Muscle of leg (tissue), 11 donors: ENCODE data around the gene PCDHA10. TPM values are rescaled to one million over a fixed set of nuclear protein-coding genes. Genes with fewer than 3 reads are reported as not detected.
A peak's percentile ranks its signal among the peaks of the same experiment; 100 is the strongest.
"Not testable (repeated sequence)": the region's sequence is repeated elsewhere in the genome, so short reads cannot be mapped to it uniquely, and the experiment has no call there.

Experiments used
- DNase-seq: peaks from one replicate; pipeline ENCODE4 v3.0.0; 2013
- H3K27ac ChIP-seq: one replicate; pipeline ENCODE4 v1.5.1; 2013; ENCODE audit warnings: mild to moderate bottlenecking, low read length, control low read depth
- H3K27me3 ChIP-seq: one replicate; pipeline ENCODE4 v1.6.1; 2013; ENCODE audit warnings: low read length; ENCODE audit not compliant: control insufficient read depth, insufficient read depth
- H3K36me3 ChIP-seq: one replicate; pipeline ENCODE4 v1.6.1; 2013; ENCODE audit warnings: low read length; ENCODE audit not compliant: control insufficient read depth, insufficient read depth
- H3K4me1 ChIP-seq: one replicate; pipeline ENCODE4 v1.6.1; 2013; ENCODE audit warnings: low read length; ENCODE audit not compliant: control insufficient read depth, insufficient read depth
- H3K4me3 ChIP-seq: one replicate; pipeline ENCODE4 v1.5.1; 2013; ENCODE audit warnings: low read length, control low read depth
- H3K9me3 ChIP-seq: replicated peaks from 2 replicates; pipeline ENCODE4 v1.6.1; 2013; ENCODE audit warnings: low read depth, low read length; ENCODE audit not compliant: control insufficient read depth
- WGBS: methylation state at CpG from one replicate; pipeline ENCODE4 v1.1.5; 2013; ENCODE audit warnings: missing lambda C conversion rate; ENCODE audit not compliant: insufficient coverage; 5-methylcytosine and 5-hydroxymethylcytosine counted together
- polyA plus RNA-seq, 8 donors: library from polyadenylated mRNA; unstranded; fragments of 120-200 nt; gene quantifications; one replicate each; pipeline versions ENCODE4 v1.2.1 to v1.2.3, GENCODE V29; 2013; ENCODE audit warnings: inconsistent platforms in 1 of 8, low replicate concordance in 1 of 8; ENCODE audit not compliant: insufficient read length in 8 of 8, insufficient read depth in 1 of 8
- total RNA-seq: library from RNA; stranded (reverse); fragments of 120-200 nt; gene quantifications from one replicate; pipeline ENCODE4 v1.2.4, GENCODE V29; 2013

The PCDHA10 gene
- total and polyA plus RNA-seq, 9 donors: 0.04 to 0.12 (median 0.09) TPM

DNA sequence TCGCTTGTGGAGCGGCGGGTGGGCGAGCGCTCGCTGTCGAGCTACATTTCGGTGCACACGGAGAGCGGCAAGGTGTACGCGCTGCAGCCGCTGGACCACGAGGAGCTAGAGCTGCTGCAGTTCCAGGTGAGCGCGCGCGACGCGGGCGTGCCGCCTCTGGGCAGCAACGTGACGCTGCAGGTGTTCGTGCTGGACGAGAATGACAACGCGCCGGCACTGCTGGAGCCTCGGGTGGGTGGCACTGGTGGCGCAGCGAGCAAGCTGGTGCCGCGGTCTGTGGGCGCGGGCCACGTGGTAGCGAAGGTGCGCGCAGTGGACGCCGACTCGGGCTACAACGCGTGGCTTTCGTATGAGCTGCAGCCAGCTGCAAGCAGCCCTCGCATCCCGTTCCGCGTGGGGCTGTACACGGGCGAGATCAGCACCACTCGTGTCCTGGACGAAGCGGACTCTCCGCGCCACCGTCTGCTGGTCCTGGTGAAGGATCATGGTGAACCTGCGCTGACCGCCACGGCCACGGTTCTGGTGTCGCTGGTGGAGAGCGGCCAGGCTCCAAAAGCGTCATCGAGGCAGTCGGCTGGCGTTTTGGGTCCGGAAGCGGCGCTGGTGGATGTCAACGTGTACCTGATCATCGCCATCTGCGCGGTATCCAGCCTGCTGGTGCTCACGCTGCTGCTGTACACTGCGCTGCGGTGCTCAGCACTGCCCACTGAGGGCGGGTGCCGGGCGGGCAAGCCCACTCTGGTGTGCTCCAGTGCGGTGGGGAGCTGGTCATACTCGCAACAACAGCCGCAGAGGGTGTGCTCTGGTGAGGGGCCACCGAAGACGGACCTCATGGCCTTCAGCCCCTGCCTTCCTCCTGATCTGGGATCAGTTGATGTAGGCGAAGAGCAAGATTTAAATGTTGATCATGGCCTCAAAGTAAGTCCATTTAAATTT is 12.6 kb upstream of the PCDHA10 start:
- Histone ChIP-seq H3K27me3 (no peaks in the 10 kb centered on the region), H3K27ac (no peak overlapping the region), H3K4me3 (no peak overlapping the region), H3K9me3 (peaks cover 11% of the 10 kb centered on the region), H3K4me1 (no peaks in the 10 kb centered on the region), H3K36me3 (no peaks in the 10 kb centered on the region)
- DNase-seq: no peak
- whole genome bisulfite sequencing: 43% methylated on average over 42 of the region's 87 CpGs

DNA sequence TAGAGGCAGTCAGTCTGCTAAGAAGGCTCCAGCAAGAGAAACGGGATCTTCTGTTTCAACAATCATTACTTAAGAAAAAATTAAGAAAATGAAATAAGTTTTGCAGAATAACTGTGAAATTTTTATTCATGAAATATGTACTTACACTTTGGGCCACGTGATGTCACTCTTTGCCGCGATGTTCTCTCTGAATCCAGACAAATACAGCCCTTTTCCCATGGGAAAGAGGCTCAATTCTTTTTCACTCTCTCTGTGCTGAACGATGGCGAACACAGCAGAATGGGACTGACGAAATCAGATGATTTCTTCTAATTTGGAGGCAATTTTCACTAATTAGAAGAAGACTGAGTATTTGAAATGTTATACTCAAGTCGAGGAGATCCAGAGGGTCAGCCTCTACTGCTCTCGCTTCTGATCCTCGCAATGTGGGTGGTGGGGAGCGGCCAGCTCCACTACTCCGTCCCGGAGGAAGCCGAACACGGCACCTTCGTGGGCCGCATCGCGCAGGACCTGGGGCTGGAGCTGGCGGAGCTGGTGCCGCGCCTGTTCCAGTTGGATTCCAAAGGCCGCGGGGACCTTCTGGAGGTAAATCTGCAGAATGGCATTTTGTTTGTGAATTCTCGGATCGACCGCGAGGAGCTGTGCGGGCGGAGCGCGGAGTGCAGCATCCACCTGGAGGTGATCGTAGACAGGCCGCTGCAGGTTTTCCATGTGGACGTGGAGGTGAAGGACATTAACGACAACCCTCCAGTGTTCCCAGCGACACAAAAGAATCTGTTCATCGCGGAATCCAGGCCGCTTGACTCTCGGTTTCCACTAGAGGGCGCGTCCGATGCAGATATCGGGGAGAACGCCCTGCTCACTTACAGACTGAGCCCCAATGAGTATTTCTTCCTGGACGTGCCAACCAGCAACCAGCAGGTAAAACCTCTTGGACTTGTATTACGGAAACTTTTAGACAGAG is 7.3 kb upstream of the PCDHA10 start, which contains the start of gene PCDHA9:
TSS of gene PCDHA9 (plus strand) at position 244 of the 964 bp plus-strand sequence. CDS start at position 358, 114 bp downstream.
- 40% methylated on average over 2 of the region's 48 CpGs for WGBS
- DNase-seq, H3K4me1 ChIP-seq, H3K27me3 ChIP-seq, H3K9me3 ChIP-seq, H3K27ac ChIP-seq, H3K36me3 ChIP-seq, H3K4me3 ChIP-seq: not testable (repeated sequence)

- H3K27me3 ChIP-seq: not testable (repeated sequence)
- 37% methylated on average over 84 of the region's 101 CpGs for WGBS
Measured at GRCh38 chr5:140849831-140850634, 5.7 kb upstream of the PCDHA10 start.

DNA sequence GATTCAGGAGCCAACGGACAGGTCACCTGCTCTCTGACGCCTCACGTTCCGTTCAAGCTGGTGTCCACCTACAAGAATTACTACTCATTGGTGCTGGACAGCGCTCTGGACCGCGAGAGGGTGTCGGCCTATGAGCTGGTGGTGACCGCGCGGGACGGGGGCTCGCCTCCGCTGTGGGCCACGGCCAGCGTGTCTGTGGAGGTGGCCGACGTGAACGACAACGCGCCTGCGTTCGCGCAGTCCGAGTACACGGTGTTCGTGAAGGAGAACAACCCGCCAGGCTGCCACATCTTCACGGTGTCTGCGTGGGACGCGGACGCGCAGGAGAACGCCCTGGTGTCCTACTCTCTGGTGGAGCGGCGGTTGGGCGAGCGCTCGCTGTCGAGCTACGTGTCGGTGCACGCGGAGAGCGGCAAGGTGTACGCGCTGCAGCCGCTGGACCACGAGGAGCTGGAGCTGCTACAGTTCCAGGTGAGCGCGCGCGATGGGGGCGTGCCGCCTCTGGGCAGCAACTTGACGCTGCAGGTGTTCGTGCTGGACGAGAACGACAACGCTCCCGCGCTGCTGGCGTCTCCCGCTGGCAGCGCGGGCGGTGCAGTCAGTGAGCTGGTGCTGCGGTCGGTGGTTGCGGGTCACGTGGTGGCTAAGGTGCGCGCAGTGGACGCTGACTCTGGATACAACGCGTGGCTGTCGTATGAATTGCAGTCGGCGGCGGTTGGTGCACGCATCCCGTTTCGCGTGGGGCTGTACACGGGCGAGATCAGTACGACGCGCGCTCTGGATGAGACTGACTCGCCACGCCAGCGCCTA is 1.7 kb downstream of the PCDHA10 start:
- Histone ChIP-seq H3K36me3 (no peaks in the 10 kb centered on the region), H3K4me1 (no peaks in the 10 kb centered on the region), H3K4me3 (no peak overlapping the region), H3K27ac (no peak overlapping the region), H3K27me3 (peaks cover 2% of the 10 kb centered on the region), H3K9me3 (peaks cover 21% of the 10 kb centered on the region)
- WGBS: 56% methylated on average over 73 of the region's 94 CpGs
- DNase-seq: no peak

More at GRCh38 chr5:140849831-140850634, 5.7 kb upstream of the PCDHA10 start:
- H3K9me3 ChIP-seq, H3K4me1 ChIP-seq, DNase-seq, H3K36me3 ChIP-seq, H3K27ac ChIP-seq, H3K4me3 ChIP-seq: not testable (repeated sequence)

GRCh38 chr5:140857987-140858240 is 2.2 kb downstream of the PCDHA10 start:
- H3K4me1 ChIP-seq: no peaks in the 10 kb centered on the region
- peaks cover 2% of the 10 kb centered on the region for H3K27me3 ChIP-seq
- DNase-seq: no peak
- H3K4me3 ChIP-seq: no peak overlapping the region
- H3K27ac ChIP-seq: no peak overlapping the region
- no peaks in the 10 kb centered on the region for H3K36me3 ChIP-seq
- 64% methylated on average over 22 of the region's 22 CpGs for WGBS
- peaks cover 25% of the 10 kb centered on the region for H3K9me3 ChIP-seq

DNA sequence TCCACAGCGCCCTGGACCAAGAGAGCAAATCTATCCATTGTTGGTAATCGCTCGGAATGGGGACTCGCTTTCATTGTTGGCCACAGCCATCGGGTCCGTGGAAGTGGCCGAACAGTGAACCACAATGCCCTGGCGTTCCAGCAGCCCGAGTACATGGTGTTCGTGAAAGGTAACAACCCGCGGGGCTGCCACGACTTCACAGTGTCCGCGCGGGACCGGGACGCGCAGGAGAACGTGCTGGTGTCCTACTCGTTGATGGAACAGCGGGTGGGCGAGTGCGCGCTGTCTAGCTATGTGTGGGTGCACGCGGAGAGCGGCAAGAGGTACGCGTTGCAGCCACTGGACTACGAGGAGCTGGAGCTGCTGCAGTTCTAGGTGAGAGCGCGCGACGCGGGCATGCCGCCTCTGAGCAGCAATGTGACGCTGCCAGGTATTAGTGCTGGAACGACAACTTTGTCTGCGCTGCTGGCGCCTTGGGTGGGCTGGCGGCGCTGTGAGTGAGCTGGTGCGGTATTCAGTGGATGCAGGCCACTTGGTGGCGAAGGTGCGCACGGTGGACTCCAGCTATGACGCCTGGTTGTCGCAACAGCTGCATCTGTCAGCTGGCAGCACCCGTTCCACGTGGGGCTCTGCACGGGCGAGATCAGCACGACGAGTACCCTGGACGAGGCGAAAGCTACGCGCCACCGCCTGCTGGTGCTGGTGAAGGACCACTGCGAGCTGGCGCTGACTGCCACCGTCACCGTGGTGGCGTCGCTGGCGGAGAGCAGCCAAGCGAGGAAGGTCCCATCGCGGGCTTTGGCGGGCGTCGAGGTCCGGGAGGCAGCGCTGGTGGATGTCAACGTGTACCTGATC is 7.0 kb downstream of the PCDHA10 start:
- Histone ChIP-seq H3K36me3 (no peaks in the 10 kb centered on the region), H3K27me3 (peaks cover 2% of the 10 kb centered on the region), H3K4me1 (no peaks in the 10 kb centered on the region), H3K27ac (no peak overlapping the region), H3K9me3 (peaks cover 22% of the 10 kb centered on the region), H3K4me3 (no peak overlapping the region)
- no peak for DNase-seq
- WGBS: 43% methylated on average over 76 of the region's 76 CpGs

GRCh38 chr5:140868721-140869554 is 13.2 kb downstream of the PCDHA10 start, which contains the start of gene PCDHA11:
Gene PCDHA11, plus strand, starts transcription at chr5:140868957. Its CDS starts 147 bp downstream, at chr5:140869104.
- WGBS: 16% methylated on average over 32 of the region's 41 CpGs
- Histone ChIP-seq H3K4me3 (no peak within 1 kb of the TSS), H3K4me1 (no peaks in the 10 kb centered on the region), H3K27ac (no peak within 1 kb of the TSS), H3K36me3 (no peaks in the 10 kb centered on the region), H3K9me3 (peaks cover 23% of the 10 kb centered on the region), H3K27me3 (peaks cover 2% of the 10 kb centered on the region)
- DNase-seq: peak; percentile 2

- no peaks in the 10 kb centered on the region for H3K4me1 ChIP-seq
- WGBS: 40% methylated on average over 3 of the region's 5 CpGs
- no peaks in the 10 kb centered on the region for H3K36me3 ChIP-seq
- H3K9me3 ChIP-seq: peaks cover 23% of the 10 kb centered on the region
- no peak overlapping the region for H3K4me3 ChIP-seq
- peaks cover 2% of the 10 kb centered on the region for H3K27me3 ChIP-seq
- DNase-seq: no peak
- H3K27ac ChIP-seq: no peak overlapping the region
Measured at GRCh38 chr5:140869555-140869886, 13.8 kb downstream of the PCDHA10 start.
